OCI-M1 (cell line): Measurements from ENCODE around the gene PLAAT3.
"Not testable (repeated sequence)": the region's sequence is repeated elsewhere in the genome, so short reads cannot be mapped to it uniquely, and the experiment has no call there.

ENCODE experiments used
- DNase-seq: peaks from one replicate; lab custom pipeline; 2025; lab: John Stamatoyannopoulos, UW

Gene PLAAT3

DNA sequence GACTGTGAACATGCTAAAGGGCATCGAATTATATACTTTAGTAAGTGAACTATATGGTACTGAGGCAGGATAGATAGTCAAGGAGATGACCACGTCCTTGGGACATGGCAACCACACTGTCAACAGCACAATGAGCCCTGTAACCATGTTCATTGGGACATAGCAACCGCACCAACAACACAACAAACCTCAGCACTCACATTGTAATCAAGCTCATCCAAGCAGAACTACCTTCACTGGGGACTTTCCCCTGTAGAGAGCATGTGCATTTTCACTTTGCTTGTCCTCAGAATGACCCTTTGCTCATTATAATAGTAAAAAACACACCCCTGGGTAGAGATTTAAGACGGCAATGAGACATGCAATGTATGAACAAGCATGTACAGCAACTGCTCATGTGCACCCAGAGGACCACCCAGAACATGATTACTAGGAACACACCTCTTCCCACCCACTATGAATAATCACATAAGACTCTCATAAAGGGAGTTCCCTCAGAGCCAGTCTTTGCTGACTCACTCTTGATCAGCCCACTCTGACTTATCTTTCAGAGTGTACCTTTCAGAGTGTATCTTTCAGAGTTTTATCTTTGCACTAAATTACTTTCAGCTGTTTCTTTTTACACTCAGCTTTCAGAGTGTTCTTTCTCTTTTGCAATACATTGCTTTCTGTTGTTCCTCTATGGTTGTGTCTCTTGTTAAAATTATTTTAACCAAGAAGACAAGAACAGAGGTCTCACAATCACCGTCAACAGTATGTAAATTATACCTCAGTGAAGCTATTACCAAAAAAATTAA, 47.0 kb downstream of the PLAAT3 start:
- DNase-seq: peak; percentile 93

GRCh38 chr11:63564784-63565350, 49.4 kb downstream of the PLAAT3 start:
- DNase-seq: peak; percentile 66

DNA sequence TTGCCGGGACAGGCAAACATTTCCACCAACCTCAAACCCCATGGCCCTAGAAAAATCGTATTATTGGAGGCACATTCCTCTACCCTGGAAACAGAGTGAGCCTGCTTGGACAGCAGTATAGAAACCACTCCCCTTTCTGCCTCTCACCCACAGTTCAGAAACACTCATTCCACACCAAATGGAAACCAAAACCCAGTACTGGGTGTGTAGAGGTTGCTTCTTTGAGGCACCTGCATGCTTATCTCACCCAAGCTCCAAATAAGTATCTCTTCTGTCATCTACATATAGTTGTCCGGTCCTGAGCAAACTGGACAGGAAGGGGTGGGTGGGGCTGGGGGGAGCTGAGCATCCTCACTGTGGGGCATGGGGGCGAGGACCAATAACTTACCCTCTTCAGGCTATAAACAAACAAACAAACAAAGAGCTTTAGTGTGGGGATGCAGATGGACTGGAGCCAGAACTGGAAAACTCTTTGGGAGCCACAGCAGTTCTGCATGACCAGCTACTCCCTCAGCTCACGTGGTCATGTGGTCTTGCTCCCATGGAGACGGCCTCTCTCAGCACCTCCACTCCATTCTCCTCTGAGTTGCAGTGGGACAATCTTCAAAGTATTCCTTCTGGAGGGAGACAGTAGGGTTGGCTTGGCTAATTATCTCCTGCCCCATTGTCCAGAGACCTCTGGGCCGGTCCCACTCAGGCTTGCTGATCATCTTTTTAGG, 50.0 kb downstream of the PLAAT3 start:
- no peak for DNase-seq

DNA sequence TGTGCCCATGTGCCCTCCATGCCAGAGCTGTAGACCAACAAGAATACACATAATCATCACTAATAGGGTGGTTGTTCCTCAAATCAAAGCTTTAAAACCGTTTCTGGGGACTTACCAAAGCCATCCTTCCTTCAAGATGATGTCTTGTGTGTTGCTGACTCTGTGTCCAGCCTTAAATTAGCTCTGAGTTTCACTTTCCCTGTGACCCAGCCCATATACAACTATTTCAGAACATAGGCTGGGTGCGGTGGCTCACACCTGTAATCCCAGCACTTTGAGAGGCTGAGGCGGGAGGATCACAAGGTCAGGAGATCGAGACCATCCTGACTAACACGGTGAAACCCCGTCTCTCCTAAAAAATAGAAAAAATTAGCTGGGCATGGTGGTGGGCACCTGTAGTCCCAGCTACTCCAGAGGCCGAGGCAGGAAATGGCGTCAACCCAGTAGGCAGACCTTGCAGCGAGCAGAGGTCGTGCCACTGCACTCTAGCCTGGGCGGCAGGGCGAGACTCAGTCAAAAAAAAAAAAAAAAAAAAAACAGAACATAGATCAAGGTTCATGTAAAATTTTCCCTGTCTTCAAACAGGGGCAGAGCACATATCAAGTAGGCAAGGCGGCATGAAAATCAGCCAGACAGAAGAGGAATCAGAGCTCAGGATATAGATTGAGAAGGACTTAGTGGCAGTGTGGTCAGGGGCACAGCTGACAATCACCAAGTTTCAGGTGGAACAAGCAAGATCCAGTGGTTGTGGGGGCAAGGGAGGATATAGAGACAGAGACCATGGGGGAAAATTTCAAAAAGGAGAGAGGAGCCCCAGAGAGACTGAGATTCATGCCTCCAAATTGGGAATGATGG, 50.8 kb downstream of the PLAAT3 start, which contains the start of gene PLAAT2:
TSS of gene PLAAT2 (minus strand) at position 179 of the 855 bp plus-strand sequence. CDS start at position 124, 55 bp downstream.
- DNase-seq: no peak

DNA sequence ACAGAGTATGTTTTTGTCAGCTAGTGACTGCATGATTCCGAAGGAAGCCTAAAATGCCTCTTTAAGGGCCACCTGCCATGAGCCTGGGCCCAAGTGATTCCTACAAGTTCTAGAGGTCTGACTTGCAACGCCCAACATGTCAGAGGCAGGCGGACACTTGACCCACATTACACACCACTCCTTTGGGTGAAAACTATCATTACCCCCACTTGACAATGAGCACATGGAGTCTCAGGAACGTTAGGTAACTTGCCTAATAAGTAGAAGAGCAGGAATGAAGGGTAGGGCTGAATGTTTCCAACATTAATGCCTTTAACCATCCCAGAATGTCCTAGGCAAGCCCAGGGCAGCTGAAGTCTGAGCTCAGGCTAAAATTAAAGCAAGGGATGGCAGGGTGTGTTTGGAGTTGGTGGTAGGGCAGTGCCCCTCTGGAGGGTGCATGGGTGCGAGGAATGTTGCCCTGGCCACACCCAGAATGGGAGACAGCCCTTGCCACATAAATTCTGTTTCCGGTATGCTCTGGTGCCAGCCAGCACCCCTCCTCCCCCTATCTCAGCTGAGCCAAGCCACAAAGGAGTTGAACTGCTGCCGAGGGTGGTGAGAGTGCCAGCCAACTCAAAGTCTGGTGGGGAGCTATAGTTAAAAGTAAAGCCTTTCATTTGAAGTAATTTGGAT, 53.6 kb downstream of the PLAAT3 start:
- DNase-seq: no peak

GRCh38 chr11:63558459-63559157, 55.6 kb downstream of the PLAAT3 start:
- DNase-seq: no peak

GRCh38 chr11:63557570-63557969, 56.7 kb downstream of the PLAAT3 start:
- DNase-seq: no peak

DNA sequence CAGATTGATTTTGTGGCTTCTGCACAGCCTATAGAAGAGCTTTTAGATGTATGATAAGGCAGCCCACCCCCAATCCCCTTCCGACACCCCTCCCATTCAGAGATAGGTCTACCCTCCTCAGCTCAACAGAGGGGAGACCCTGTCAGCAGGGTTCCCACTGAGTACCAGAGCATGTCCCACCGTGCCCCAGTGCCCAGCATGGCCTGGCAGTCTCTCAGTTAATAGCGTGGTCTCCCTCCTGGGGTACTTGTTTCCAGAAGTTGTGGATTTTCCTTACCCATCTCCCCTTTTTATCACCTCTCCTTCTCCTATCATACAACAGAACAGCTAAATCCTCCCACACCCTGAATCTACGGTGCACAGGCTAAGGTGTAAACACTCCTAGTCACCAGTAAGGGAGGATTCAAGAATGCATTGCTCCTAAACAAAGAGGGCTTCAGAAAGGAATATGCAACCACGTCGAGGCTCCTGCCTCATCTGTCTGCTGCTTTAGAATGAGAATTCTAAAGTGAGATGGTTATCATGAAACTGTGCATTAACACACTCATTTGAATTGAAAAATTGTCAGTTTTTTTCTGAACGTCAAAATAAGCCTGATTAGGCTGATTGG, 57.7 kb downstream of the PLAAT3 start:
- DNase-seq: no peak

- no peak for DNase-seq
These were observed 59.4 kb downstream of the PLAAT3 start for GRCh38 chr11:63554877-63555223.

DNA sequence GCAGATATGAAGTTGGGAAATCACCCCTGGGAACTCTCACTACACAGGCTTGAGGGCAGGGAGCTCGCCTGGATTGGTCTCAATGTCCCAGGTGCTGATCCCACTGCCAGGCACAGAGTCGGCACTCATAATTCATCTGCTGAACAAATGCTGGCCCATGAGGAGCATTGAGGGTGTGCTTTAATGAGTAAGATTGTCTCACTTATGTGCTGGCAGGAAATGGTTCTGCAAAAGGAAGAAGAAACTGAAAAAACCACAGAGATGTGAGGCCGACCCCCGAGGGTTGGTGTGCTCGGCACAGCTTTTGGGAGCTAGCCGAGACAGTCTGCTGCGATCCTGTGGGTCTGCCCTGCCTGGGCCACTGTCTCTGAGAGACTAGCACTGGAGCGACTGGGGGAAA, 60.5 kb downstream of the PLAAT3 start:
- no peak for DNase-seq

GRCh38 chr11:63552921-63553320, 61.3 kb downstream of the PLAAT3 start:
- no peak for DNase-seq

GRCh38 chr11:63551889-63552266, 62.4 kb downstream of the PLAAT3 start:
- DNase-seq: no peak

GRCh38 chr11:63551091-63551888, 62.9 kb downstream of the PLAAT3 start:
- no peak for DNase-seq

GRCh38 chr11:63550156-63550700, 64.0 kb downstream of the PLAAT3 start:
- not testable (repeated sequence) for DNase-seq

DNA sequence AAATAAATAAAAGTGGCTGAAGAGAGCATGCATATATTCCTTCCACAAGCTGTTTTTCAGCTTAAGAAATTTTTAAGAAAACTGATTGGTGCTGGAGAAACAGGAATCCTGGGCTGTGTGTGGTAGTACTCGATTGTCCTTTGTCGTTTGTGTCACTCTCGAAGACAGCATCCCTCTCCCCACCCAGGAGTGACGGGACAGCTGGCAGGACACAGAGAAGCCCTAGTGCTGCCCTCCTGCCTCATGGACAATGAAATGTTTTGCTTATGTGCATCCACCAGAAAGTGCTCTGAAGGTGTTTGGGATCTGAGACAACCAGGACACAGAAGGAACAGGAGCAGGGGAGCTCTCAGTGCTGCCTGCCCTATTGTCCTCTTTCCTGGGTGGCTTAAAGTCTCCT, 64.8 kb downstream of the PLAAT3 start:
- no peak for DNase-seq

GRCh38 chr11:63548178-63548577, 66.1 kb downstream of the PLAAT3 start:
- DNase-seq: no peak

DNA sequence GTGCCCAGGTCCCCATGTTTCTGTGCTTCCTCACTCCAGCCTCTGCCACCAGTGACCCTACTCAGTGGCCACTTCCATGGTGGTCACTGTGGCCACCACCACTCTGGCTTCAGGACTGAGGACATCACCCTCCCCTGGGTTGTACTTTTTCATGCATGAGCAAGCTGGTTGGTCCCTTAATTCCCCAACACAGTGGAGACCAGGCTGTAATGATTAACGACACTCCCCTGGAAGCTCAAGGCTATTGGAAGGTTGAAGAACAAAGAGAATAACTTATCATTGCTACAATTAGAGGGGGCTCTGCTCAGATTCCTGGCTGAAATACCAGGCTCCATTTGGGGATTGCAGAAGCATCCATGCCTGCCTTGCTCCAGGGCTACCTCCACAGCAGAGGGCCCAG, 67.2 kb downstream of the PLAAT3 start:
- DNase-seq: no peak

DNA sequence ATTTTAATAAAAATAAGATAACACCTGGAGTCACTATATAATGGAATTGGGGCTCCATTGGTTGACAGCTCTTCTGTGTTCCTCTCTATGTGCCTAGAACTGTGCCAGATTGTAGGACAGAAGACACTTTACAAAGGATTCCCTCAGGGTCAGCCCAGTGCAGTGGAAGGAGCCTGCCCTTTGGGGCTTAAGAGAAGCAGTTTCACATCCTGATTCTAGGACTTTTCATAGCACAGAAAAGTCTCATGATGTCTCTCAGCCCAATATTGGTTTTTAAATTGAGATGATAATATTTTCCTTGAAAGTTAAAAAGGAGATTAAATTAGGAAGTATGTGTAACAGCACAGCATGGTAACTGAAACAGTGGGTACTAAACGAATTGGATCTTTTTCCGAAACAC, 70.5 kb downstream of the PLAAT3 start:
- no peak for DNase-seq

GRCh38 chr11:63542506-63542905, 71.7 kb downstream of the PLAAT3 start:
- DNase-seq: not testable (repeated sequence)
